HG03060 (cell line): Measurements from ENCODE around the gene ZNF486.
"Not testable (repeated sequence)": the region's sequence is repeated elsewhere in the genome, so short reads cannot be mapped to it uniquely, and the experiment has no call there.

Experiments
- ATAC-seq: cut with Tn5 transposase; IDR thresholded peaks from one replicate; pipeline ENCODE4 v1.9.1; 2021; ENCODE audit warnings: low read depth, moderate number of reproducible peaks; ENCODE audit not compliant: unreplicated experiment

Gene ZNF486

DNA sequence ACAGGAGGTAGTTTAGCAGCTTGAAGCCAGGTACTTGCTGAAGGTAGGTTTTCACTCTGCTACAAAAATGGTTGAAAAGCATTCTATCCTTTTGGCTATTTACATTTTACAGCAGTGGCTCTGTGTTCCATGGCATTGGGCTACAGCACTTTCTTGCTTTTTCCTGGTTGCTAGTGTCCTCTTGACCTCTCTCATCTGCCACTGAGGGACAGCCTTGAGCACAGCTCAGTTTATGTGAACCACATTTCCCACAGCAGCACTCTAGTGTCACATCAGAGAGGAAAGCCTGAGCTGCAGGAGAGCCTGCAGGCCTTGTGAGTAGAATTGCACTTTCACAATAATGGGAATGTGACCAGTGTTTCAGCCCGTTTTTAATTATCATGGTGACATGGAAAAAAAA lies 54.6 kb downstream of the ZNF486 start:
- not testable (repeated sequence) for ATAC-seq

- no peak for ATAC-seq
Measured at GRCh38 chr19:20233105-20233504, 66.1 kb downstream of the ZNF486 start.

GRCh38 chr19:20235156-20235555 lies 68.1 kb downstream of the ZNF486 start:
- ATAC-seq = no peak

DNA sequence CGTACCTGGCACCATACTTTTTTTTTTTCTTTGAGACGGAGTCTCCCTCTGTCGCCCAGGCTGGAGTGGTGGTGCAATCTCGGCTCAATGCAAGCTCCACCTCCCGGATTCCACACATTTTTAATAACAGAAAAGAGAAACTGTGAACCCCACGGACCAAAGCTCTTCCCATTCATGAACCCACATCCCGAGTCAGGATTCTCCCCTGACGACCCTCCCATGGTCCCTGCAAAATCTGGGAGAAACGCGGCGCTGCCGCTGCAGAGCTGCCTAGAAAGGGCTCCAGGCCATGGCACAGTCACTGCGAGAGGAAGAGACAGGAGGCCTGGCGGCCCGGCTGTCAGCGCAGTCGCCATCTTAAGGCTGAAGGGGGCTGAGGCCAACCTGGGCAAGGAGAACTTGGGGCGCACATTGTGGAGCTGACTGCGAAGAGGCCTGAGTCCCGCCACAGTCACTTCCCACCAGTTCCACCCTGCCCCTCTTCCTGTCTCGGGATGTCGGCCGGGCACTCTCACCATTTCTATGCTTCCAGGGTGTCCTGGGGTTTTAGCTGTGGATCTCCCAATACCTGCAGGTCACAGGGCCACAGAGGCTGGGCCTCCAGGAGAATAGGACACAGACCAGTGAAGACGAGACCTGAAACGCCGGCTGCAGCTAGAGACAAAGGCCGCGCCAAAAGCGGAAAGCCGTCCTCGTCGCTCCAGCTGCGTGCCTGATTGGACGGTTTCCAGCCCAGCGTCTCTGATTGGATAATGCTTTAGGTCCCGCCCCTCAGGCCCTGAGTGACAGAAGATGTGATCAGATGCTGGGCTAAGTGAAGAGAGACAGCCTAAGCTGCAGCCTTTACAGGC lies 71.0 kb downstream of the ZNF486 start:
- peak; percentile 80 for ATAC-seq

DNA sequence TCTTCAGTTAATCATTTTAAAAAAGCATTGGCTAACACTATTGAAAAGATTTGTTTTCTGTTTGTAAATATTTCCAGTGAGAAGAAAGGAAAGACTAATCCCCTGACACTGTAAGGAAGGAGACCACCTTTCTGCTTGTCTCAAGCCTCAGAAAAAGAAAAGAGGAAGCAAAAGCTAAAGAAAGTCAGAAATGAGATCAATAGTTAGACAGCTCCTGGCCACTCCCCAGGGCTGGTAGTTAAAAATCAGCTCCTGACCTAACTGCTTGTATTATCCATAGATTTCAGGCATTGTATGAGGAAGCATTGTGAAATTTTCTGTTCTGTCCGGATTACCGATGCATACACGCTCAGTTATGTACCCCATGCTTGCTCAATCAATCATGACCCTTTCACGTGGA lies 76.6 kb downstream of the ZNF486 start:
- ATAC-seq = no peak

GRCh38 chr19:20244356-20244755 lies 77.3 kb downstream of the ZNF486 start:
- ATAC-seq = no peak

- no peak for ATAC-seq
Measured at GRCh38 chr19:20245309-20245708, 78.3 kb downstream of the ZNF486 start.

- ATAC-seq = no peak
Measured at GRCh38 chr19:20247016-20247683, 80.1 kb downstream of the ZNF486 start.

- ATAC-seq = not testable (repeated sequence)
Measured at GRCh38 chr19:20248258-20248657, 81.2 kb downstream of the ZNF486 start.
